HepG2 (cell line): ENCODE measurements around the gene SARNP. TPM values are rescaled to one million over a fixed set of nuclear protein-coding genes. Genes with fewer than 3 reads are reported as not detected.
A peak's percentile ranks its signal among the peaks of the same experiment; 100 is the strongest.

Experiments used
- ARID5B ChIP-seq: IDR thresholded peaks from 2 replicates; pipeline ENCODE4 v1.4.0; 2020; ENCODE audit warnings: mild to moderate bottlenecking, missing genetic modification reagents
- FLYWCH1 ChIP-seq: sonication (generic); formaldehyde crosslinking; IDR thresholded peaks from 2 replicates; pipeline ENCODE4 v1.8.1; 2023; ENCODE audit warnings: mild to moderate bottlenecking, missing genetic modification reagents
- FOXK2 ChIP-seq: fragments of 450-650 bp; IDR thresholded peaks from 2 replicates; pipeline ENCODE4 v1.6.1; 2016
- HNF1B ChIP-seq: sonication (generic); formaldehyde crosslinking; IDR thresholded peaks from 2 replicates; pipeline ENCODE4 v1.5.1; 2020; ENCODE audit warnings: mild to moderate bottlenecking, moderate library complexity, missing genetic modification reagents
- NR2C2 ChIP-seq: sonication (generic); formaldehyde crosslinking; IDR thresholded peaks from 2 replicates; pipeline ENCODE4 v1.4.0; 2020; ENCODE audit warnings: missing genetic modification reagents, mild to moderate bottlenecking, moderate library complexity, borderline replicate concordance
- PAXIP1 ChIP-seq: sonication (generic); formaldehyde crosslinking; conservative IDR thresholded peaks from 2 replicates; pipeline ENCODE4 v1.4.0; 2020; ENCODE audit warnings: mild to moderate bottlenecking, missing genetic modification reagents, moderate library complexity
- POLR2AphosphoS5 ChIP-seq: IDR thresholded peaks from 2 replicates; pipeline ENCODE4 v1.6.1; 2012; ENCODE audit warnings: low read depth, low read length
- POLR2G ChIP-seq: fragments of 200-400 bp; formaldehyde crosslinking; IDR thresholded peaks from 2 replicates; pipeline ENCODE4 v1.6.1; 2018; ENCODE audit warnings: mild to moderate bottlenecking, low read depth, low read length, moderate library complexity
- PTBP1 ChIP-seq: fragments of 200-400 bp; formaldehyde crosslinking; IDR thresholded peaks from 2 replicates; pipeline ENCODE4 v1.6.1; 2018; ENCODE audit warnings: low read length, low read depth; ENCODE audit not compliant: poor library complexity, severe bottlenecking
- RNF219 ChIP-seq: sonication (generic); formaldehyde crosslinking; IDR thresholded peaks from 2 replicates; pipeline ENCODE4 v1.5.0; 2020; ENCODE audit warnings: mild to moderate bottlenecking, missing genetic modification reagents
- TBX2 ChIP-seq: sonication (generic); formaldehyde crosslinking; IDR thresholded peaks from 2 replicates; pipeline ENCODE4 v1.5.0; 2020; ENCODE audit warnings: missing genetic modification reagents, mild to moderate bottlenecking, borderline replicate concordance
- ZKSCAN1 ChIP-seq: fragments of 150-350 bp; IDR thresholded peaks from 2 replicates; pipeline ENCODE4 v1.6.1; 2014; ENCODE audit warnings: low read length
- ZNF251 ChIP-seq: sonication (generic); formaldehyde crosslinking; IDR thresholded peaks from 2 replicates; pipeline ENCODE4 v1.9.0; 2021; ENCODE audit warnings: mild to moderate bottlenecking, missing genetic modification reagents
- ZNF350 ChIP-seq: sonication (generic); formaldehyde crosslinking; IDR thresholded peaks from 2 replicates; pipeline ENCODE4 v1.4.0; 2020; ENCODE audit warnings: mild to moderate bottlenecking, low read depth, missing genetic modification reagents, borderline replicate concordance
- polyA plus RNA-seq, 8 experiments: library from polyadenylated mRNA; depleted of rRNA in 3 of 8; stranded (reverse) in 7 of 8; unstranded in 1 of 8; fragments of >200 nt; fragmentation: Illumina TruSeq in 4 of 8; extraction: Trizol in 4 of 8; gene quantifications; 2 replicates each; pipeline versions ENCODE4 v1.2.1 to v1.2.3, GENCODE V29; 2011 to 2016; ENCODE audit warnings: low read depth in 4 of 8, missing spikeins in 1 of 8, mixed read lengths in 1 of 8; ENCODE audit not compliant: insufficient read depth in 1 of 8
- total RNA-seq, 5 experiments: library from RNA; depleted of rRNA; stranded (reverse); fragments of >200 nt; fragmentation: Illumina TruSeq; extraction: Trizol; gene quantifications; 2 replicates each; pipeline ENCODE4 v1.2.3, GENCODE V29; 2016; ENCODE audit warnings: low read depth in 1 of 5

Gene SARNP
- total and polyA plus RNA-seq, 2 of the 13 experiments (the other 11 are each of a cell fraction or from before 2014, with no cell fraction given): 59.0 to 95.4 TPM

GRCh38 chr12:55720071-55720564, 97.4 kb downstream of the SARNP start, which contains the start of gene RDH5 (continued):
- TF ChIP-seq ARID5B (CRISPR knock-in tag) (no peak), POLR2G (peak; percentile 63; the same call in 1 of the 2 replicates), PAXIP1 (CRISPR knock-in tag) (peak; percentile 54; the same call in 1 of the 2 replicates), FLYWCH1 (CRISPR knock-in tag) (no peak), TBX2 (CRISPR knock-in tag) (peak; percentile 36; the same call in 1 of the 2 replicates), RNF219 (CRISPR knock-in tag) (no peak), HNF1B (no peak), ZNF350 (0 out of 2 replicates have a peak, but pooled peaks have one; percentile 6), ZNF251 (CRISPR knock-in tag) (no peak), NR2C2 (no peak), PTBP1 (no peak), FOXK2 (no peak), POLR2AphosphoS5 (0 out of 2 replicates have a peak, but pooled peaks have one; percentile 24), ZKSCAN1 (no peak)
